Glomerular visceral epithelial cell (primary cell): ENCODE results near the gene CCDC63.

Experiments
- DNase-seq: peaks from one replicate; pipeline ENCODE4 v3.0.0-alpha.2; 2016; ENCODE audit errors: extremely low spot score

CCDC63 gene

DNA sequence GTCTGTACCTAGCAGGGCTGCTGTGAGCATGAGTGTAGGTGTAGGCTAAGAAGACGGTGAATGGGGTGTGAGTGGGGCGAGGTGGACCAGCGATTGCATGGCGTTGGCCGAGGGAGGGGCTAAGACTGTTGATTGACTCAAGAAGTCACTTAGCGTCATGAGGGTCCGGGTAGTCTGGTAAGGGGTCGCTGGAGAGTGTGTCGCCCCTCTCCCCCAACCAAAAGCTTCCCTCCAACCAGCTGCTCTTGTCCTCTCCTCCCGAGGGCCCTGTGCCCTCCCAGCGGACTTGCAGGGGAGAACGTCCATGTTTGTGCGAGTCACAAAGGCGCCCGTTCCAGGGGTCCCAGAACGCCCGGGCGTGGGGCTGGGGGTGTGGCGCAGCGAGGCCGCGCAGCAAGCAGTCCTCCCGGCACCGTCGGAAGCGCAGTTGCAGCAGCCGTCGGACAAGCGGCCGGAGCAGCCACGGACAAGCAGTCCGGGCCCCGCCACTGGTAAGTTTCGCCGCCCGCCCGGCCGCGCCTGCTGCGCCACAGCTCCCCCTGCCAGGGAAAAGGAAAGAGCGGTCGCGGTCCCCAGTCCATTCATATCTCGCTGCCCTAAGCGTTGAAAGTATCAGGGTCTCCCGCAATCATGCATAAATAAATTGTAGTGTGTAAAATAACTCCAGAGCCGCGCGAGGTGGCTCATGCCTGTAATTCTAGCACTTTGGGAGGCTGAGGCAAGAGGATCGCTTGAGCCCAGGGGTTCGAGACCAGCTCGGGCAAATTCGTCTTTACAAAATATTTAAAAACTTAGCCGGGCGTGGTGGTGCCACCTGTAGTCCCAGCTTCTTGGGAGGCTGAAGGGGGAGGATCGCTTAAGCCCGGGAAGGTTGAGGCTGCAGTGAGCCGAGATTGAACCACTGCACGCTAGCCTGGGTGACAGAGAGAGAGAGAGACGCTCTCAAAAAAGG, at the start of gene CCDC63:
Gene CCDC63 (plus strand): TSS at position 373 of the 952 bp plus-strand sequence. CDS start 5,968 bp downstream, outside the sequence.
- DNase-seq, result peak; percentile 9

DNA sequence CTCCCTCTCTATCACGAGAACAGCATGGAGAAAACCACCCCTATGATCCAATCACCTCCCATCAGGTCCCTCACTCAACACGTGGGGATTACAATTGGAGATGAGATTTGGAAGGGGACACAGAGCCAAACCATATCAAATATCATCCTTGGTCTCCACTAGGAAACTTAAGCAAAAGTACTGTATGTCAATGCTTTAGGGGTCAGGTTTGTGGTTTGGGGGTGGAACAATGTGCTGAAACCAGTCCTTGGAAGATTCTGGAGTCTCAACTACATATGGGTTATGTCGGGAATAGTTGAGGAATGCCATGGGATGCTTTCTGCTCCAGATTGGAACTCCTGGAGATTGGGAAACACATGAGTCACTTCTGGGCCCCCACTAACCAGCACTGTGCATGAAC, 48.3 kb upstream of the CCDC63 start:
- no peak for DNase-seq

DNA sequence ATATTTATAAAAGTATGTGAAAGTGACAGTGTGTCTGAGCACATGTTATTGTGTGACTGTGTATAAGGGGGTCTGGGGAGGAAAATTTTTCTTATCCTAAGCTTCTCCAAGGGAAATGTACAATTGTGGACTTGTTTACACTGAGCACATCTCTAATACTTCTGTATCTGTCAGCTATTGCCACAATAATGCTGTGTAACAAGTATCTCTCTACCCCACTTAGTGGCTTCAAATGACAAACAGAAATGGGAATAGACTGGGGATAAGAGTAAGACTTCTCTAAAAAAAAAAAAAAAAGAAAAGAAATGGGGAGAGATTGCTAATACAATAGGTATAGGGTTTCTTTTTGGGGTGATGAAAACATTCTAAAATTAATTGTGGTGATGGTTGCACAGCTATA, 44.3 kb upstream of the CCDC63 start:
- no peak for DNase-seq

GRCh38 chr12:110804406-110804805, 42.4 kb upstream of the CCDC63 start:
- no peak for DNase-seq

DNA sequence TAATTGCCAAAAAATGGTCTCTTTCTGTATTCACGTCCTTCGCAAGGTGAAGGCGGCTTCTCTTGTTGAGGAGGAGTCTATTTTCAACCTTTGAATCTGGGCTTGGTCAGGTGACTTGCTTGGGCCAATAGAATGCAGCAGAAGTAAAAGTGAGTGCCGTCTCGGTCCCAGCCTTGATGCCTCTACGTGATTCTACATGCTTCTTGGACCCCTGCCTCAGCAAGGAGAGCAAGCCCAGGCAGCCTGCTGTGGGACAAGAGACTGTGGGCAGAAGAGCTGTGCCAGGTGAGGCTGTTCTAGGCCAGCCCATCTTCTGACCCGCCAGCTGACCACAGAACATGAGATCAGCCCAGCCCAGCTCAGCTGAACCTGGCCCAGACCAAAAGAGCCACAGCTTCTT, 39.1 kb upstream of the CCDC63 start:
- no peak for DNase-seq

- no peak for DNase-seq
These were observed 37.6 kb upstream of the CCDC63 start for GRCh38 chr12:110809149-110809548.

GRCh38 chr12:110811972-110812371, 34.8 kb upstream of the CCDC63 start:
- DNase-seq, result no peak

GRCh38 chr12:110813285-110813684, 33.5 kb upstream of the CCDC63 start:
- no peak for DNase-seq

- DNase-seq, result no peak
These were observed 33.0 kb upstream of the CCDC63 start for GRCh38 chr12:110813756-110814155.

- DNase-seq, result no peak
These were observed 30.5 kb upstream of the CCDC63 start for GRCh38 chr12:110816248-110816647.

GRCh38 chr12:110816779-110817178, 30.0 kb upstream of the CCDC63 start:
- DNase-seq, result no peak

DNA sequence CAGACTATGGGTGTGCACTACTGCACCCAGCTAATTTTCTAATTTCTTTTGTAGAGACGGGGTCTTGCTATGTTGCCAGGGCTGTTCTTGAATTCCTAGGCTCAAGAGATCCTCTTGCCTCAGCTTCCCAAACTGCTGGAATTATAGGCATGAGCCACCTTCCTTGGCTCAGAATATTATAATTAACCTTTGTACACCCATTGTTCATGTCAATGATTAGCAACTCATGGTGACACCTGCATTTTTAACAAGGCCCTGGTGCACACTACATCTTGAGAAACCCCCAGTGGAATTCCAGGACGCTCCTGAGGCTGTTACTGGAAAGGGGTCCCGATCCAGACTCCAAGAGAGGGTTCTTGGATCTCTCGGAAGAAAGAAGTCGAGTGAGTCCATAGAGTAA, 28.3 kb upstream of the CCDC63 start:
- no peak for DNase-seq

GRCh38 chr12:110819150-110819549, 27.6 kb upstream of the CCDC63 start:
- DNase-seq, result no peak

DNA sequence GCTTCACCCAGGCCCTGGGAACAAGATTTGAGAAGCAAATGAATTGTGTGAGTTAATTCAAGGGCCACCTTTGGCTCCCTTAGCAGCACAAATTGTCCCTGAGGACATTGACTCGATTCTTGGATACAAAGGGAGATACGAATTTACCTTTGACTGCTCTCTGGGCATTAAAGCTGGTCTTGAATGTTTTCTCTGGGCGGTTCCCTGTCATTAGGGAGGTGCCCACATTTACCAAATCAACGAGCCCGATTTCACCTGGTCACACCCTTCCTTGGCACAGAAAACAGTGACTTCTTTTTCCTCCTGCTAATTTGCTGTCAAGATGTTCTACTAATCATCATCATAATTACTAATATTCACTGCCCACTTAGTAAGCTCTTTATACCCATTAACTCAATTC, 27.1 kb upstream of the CCDC63 start:
- DNase-seq, result no peak

- no peak for DNase-seq
These were observed 24.9 kb upstream of the CCDC63 start for GRCh38 chr12:110821917-110822316.

GRCh38 chr12:110822821-110823415, 23.9 kb upstream of the CCDC63 start:
- no peak for DNase-seq

- DNase-seq, result no peak
These were observed 22.4 kb upstream of the CCDC63 start for GRCh38 chr12:110824342-110824741.

- DNase-seq, result no peak
These were observed 21.3 kb upstream of the CCDC63 start for GRCh38 chr12:110825530-110825929.

DNA sequence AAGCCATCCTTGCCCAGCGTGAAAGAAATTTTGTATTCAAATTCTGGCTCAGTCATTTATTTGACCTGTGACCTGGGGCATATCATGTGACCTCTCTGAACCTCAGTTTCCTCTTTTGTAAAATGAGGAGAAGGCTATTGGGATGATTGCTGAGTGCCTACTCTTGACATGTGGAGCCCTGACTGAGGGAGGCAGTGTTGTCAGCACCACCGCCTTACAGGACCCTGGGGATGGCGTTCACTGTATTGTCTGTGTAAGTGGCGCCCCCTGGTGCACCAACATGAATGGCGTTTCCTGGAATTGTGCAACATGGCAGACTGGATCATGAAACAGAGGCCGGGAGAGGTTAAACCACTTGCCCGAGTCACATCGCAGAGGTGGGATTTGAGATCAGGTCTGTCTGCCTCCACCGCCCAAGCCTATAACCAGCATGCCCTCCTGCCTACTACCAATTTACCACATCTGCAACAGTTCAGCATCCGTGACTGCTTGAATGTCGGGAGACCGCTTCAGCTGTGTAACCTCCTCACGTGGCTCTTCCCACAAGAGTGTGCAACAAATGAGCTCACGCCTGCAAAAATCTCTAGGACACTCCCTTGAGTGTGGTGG, 20.1 kb upstream of the CCDC63 start:
- peak; percentile 67 for DNase-seq

DNA sequence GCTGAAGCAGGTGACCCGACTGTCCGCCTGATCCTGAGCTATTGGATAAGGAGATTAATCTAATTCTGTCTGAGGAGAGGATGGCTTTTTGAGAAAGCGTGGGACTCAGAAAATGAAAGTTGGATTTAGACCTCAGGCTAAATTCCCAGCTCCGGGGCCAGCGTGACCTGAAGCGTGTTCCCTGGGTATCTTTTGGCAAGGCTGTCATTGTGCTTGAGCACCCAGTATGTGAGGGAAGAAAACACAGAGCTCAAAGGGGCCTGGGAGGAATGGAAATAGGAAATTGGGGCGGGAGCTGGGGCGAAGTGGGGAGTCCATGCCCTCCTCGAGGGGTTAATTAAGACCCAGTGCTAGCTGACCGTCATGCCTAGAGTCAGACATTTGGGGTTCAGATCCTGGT, 17.5 kb upstream of the CCDC63 start:
- DNase-seq, result no peak

DNA sequence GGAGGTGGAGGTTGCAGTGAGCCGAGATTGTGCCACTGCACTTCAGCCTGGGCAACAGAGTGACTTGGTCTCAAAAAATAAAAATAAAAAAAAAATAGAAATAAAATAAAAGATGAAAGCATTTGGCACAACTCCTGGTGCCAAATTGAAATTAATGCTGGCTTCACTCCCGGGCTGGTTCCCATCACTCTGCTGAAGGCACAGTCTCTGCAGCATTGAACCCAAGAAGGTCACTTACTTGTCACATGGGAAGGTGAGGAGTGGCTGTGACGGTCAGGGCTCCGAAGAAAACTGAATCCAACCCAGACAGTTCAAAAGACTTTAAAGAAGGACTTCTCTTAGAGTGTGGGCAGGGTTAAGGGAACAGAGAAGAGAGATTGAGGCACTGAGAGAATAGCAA, 10.5 kb upstream of the CCDC63 start:
- DNase-seq, result no peak

GRCh38 chr12:110841007-110841406, 5.8 kb upstream of the CCDC63 start:
- DNase-seq, result no peak

DNA sequence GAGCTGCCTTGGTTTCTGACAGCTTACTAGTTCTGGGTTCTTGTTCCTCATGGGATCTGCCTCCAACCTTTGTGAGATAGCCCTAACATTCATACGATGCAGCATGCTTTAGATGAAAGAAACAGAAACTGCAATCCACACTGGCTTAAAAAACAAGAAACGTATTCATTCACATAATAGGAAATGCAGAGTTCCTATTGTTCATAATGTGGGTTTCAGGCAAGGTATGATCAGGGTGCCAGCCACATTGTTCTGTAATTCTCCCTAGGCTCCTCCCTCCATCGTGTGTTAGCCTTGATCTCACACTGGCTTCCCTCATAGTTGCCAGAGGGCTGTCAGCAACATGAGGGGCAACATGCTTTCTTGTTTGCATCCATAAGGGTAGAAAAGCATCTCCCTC, 2.7 kb upstream of the CCDC63 start:
- DNase-seq, result no peak
